ENCODE data around the gene TPP1.

Gene TPP1

DNA sequence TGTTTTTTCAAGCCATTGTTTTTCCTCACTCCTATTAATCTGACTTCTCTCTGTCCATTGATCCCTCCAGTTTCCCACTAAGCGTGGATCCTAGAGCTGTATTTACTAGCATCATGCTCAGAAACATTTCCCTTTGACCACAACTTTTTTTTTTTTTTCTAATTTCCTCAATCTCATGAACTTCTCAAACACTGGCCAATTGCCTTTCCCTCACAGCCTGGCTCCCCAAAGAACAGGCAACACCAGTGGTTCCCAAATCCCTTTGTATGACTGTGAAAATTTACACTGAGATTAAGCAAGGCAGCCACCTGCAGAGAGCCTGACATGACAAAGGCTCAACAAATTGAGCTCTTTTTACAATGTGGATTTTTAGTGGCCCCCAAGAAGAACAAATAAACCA, 1.4 kb upstream of the TPP1 start:
- no peak for DNase-seq (ENCODE audit: low spot score)
- in situ Hi-C loops (cut with MboI; ENCODE audit: low sequenced_read_pairs, unreplicated experiment) = no loop called here
- TF ChIP-seq, protein P1, sequence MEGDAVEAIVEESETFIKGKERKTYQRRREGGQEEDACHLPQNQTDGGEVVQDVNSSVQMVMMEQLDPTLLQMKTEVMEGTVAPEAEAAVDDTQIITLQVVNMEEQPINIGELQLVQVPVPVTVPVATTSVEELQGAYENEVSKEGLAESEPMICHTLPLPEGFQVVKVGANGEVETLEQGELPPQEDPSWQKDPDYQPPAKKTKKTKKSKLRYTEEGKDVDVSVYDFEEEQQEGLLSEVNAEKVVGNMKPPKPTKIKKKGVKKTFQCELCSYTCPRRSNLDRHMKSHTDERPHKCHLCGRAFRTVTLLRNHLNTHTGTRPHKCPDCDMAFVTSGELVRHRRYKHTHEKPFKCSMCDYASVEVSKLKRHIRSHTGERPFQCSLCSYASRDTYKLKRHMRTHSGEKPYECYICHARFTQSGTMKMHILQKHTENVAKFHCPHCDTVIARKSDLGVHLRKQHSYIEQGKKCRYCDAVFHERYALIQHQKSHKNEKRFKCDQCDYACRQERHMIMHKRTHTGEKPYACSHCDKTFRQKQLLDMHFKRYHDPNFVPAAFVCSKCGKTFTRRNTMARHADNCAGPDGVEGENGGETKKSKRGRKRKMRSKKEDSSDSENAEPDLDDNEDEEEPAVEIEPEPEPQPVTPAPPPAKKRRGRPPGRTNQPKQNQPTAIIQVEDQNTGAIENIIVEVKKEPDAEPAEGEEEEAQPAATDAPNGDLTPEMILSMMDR (IDR thresholded peaks at IDR 0.05; ENCODE audit: borderline replicate concordance, control extremely low read depth, extremely low read depth, insufficient read depth, missing control alignments) = no peak

DNA sequence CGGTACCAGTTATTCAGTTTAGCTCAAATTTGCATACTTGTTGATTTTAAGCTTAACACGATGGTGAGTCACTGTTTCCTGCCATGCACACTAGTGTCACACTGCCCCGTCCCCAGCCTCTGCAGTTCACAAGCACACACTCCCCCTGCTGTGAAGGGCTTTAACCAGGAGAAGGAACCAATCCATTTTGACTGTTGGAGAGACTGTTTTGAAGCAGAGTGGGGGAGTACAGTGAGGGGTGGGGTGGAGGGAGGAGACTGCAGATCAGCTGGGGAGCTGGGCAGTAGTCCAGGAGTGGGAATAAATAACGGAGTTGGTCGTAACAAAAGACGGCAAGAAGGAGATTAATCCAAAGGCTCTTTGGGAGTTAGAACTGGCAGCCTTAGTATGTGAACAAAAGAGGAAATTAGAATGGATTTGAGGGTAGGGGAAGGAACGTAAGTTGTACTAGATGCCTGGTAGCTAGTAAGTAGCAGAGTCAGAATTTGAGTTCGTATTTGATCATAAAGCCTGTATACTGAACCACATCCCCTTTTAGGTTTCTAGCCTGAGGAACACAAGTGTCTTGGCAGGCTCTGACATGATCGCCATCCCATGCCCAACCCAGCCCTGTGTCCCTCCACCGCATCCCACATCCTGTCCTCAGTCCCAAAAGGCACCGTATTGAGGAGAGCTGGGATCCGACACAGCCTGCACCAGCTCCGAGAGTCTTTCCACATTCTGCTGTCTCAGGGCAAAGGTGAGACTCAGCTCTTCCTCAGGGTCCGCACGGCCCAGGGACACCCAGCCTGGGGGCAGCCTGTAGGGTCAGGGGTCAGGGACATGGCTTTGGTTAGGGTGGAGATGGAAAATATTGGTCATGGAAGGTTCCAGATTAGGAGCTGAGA, 862 bp downstream of the TPP1 start:
- no peak for DNase-seq (ENCODE audit: low spot score)
- in situ Hi-C loops (cut with MboI; ENCODE audit: low sequenced_read_pairs, unreplicated experiment) = no loop called here
- TF ChIP-seq, protein P1 (IDR thresholded peaks at IDR 0.05; ENCODE audit: borderline replicate concordance, control extremely low read depth, extremely low read depth, insufficient read depth, missing control alignments) = no peak

DNA sequence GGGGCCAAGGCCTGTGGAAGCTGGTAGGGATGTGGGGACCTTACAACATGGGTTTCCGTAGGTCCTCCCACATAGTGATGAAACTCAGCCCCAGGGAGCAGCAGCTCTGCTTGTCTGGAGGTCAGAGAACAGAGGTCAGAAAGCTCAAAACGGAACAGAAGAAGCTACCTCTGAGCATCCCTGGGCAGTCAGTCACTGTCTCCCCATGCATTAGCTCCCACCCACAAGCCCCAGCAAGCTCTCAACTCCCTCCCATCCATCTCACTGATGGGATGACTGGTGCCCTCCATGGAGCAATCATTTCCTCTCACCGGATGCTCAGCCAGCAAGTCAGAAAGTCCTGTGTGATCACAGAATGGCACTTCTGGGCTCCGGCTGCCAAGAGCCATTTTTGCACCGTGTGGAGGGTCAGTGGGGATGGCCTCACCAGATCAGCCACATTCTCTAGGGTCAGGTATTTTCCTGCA, 1.9 kb downstream of the TPP1 start:
- no peak for DNase-seq (ENCODE audit: low spot score)
- TF ChIP-seq, protein P1 (IDR thresholded peaks at IDR 0.05; ENCODE audit: borderline replicate concordance, control extremely low read depth, extremely low read depth, insufficient read depth, missing control alignments) = no peak
- in situ Hi-C loops (cut with MboI; ENCODE audit: low sequenced_read_pairs, unreplicated experiment) = no loop called here

DNA sequence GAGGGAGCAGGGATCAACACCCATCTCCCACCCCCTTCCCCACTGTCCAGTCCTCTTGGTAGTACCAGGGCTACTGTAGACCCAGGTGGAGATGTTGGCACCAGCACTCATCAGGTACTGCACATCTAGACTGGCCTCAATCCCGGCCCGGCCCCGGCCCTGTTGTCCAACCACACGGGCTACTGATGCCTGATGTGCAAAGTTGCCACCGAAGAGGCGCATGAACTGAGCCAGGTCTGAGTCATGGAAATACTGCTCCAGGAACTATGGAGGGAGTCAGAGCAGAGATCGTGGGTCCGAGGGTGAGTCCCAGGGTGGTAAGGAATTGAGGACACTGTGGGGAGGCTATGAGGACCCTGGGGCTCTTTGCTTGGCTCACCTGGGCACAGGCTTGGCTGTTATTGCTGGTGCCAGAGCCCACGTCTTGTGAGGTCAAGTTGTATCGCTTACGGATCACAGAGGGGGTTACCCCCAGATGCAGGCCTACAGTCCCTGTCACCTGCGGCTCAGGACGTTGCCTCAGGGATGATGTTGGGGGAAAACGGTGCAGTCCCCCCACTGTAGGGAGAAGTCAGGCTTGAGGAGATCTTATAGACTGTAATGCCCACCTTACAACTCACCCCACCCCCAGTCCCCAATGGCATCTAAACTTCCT, 2.5 kb downstream of the TPP1 start:
- in situ Hi-C loops (cut with MboI; ENCODE audit: low sequenced_read_pairs, unreplicated experiment) = no loop called here
- no peak for DNase-seq (ENCODE audit: low spot score)
- TF ChIP-seq, protein P1 (IDR thresholded peaks at IDR 0.05; ENCODE audit: borderline replicate concordance, control extremely low read depth, extremely low read depth, insufficient read depth, missing control alignments) = no peak

DNA sequence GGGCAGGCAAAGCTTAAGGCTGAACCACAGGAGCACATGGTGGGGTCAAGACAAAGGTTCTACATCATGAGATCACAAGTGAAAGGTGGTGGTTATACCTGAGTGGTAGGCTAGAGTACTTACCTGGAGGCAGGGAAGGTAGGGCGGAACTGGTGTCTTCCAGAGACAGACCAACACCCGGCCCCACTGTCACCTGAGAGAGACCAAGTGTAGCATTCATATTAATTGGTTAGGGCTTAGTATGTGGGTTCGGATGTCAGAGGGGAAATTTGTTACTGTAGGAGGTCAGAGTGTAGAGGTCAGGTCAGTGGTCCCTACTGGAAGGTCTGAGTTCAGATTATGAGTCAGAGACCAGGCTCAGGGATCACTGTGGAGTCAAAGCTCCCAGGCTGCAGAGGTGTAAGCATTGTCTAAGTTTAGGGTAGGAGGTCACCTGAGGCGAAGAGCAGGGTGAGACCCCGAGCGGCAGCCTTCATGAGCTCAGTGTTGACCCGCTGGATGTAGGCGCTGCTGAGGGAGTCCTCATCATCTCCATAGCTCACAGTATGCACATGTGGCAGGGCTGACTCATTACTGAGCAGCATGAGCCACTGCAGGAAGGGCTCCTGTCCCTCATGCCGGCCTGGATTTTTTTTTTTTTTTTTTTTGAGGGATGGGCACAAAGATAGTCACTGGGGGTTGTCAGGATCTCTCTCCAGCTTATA, 3.2 kb downstream of the TPP1 start:
- no peak for DNase-seq (ENCODE audit: low spot score)
- in situ Hi-C loops (cut with MboI; ENCODE audit: low sequenced_read_pairs, unreplicated experiment) = no loop called here
- TF ChIP-seq, protein P1 (IDR thresholded peaks at IDR 0.05; ENCODE audit: borderline replicate concordance, control extremely low read depth, extremely low read depth, insufficient read depth, missing control alignments) = no peak

DNA sequence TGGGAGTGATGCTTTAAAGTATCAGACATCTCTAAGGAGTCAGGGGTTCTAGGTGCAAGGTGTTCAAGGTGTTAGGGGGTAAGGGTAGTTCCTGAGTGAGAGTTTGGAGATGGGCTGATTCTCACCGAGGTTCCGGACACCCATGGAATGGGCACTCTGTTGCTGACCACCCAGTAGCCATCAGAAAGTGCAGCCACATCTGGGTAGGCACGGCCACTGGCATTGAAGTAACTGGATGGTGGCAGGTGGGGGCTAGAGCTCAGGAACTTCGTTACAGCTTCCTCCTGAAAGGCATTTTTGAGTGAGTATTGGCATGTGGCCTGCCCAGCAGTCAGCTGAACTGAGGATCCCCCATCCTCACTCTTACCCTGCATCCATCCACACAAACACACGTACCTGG, 4.2 kb downstream of the TPP1 start:
- in situ Hi-C loops (cut with MboI; ENCODE audit: low sequenced_read_pairs, unreplicated experiment) = no loop called here
- TF ChIP-seq, protein P1 (IDR thresholded peaks at IDR 0.05; ENCODE audit: borderline replicate concordance, control extremely low read depth, extremely low read depth, insufficient read depth, missing control alignments) = no peak
- no peak for DNase-seq (ENCODE audit: low spot score)

Data from GM13976 (cell line).